Small intestine (tissue), 7 donors: Measurements from ENCODE around the gene RC3H1. TPM values are rescaled to one million over a fixed set of nuclear protein-coding genes. Genes with fewer than 3 reads are reported as not detected.

ENCODE experiments used
- DNase-seq, 2 donors: peaks; one replicate each; pipeline versions ENCODE4 v3.0.0 to v3.0.0-alpha.2; 2013
- FAIRE-seq: peaks from 2 replicates; lab custom pipeline; 2012; peaks lifted over from hg19 to GRCh38; lab: Jason Lieb, UNC
- H3K27ac ChIP-seq, 3 donors: one replicate each; pipeline ENCODE4 v1.5.1; 2013; ENCODE audit warnings: low read length in 2 of 3, mild to moderate bottlenecking in 2 of 3, control low read depth in 1 of 3, inconsistent platforms in 1 of 3, low read depth in 1 of 3, moderate library complexity in 1 of 3
- H3K27me3 ChIP-seq, 3 donors: one replicate each; pipeline ENCODE4 v1.6.1; 2013; ENCODE audit warnings: low read length in 3 of 3, inconsistent platforms in 1 of 3; ENCODE audit not compliant: control insufficient read depth in 3 of 3, insufficient read depth in 3 of 3
- H3K36me3 ChIP-seq, 3 donors: one replicate each; pipeline ENCODE4 v1.6.1; 2013; ENCODE audit warnings: low read length in 3 of 3, inconsistent platforms in 1 of 3, low read depth in 1 of 3, mild to moderate bottlenecking in 1 of 3, moderate library complexity in 1 of 3; ENCODE audit not compliant: control insufficient read depth in 3 of 3, insufficient read depth in 2 of 3
- H3K4me1 ChIP-seq, 3 donors: one replicate each; pipeline ENCODE4 v1.6.1; 2013; ENCODE audit warnings: low read length in 2 of 3, inconsistent platforms in 1 of 3, low read depth in 1 of 3, mild to moderate bottlenecking in 1 of 3, moderate library complexity in 1 of 3; ENCODE audit not compliant: control insufficient read depth in 3 of 3, insufficient read depth in 2 of 3
- H3K4me3 ChIP-seq, 3 donors: one replicate each; pipeline ENCODE4 v1.5.1; 2013; ENCODE audit warnings: low read length in 3 of 3, control low read depth in 1 of 3, inconsistent platforms in 1 of 3, low read depth in 1 of 3, mild to moderate bottlenecking in 1 of 3, moderate library complexity in 1 of 3
- H3K9me3 ChIP-seq, 2 donors: one replicate each; pipeline ENCODE4 v1.6.1; 2013; ENCODE audit warnings: low read depth in 1 of 2, low read length in 1 of 2; ENCODE audit not compliant: control insufficient read depth in 2 of 2, insufficient read depth in 1 of 2
- WGBS, 3 donors: extraction: QIAGEN DNeasy Blood & Tissue Kit; methylation state at CpG; one replicate each; pipeline ENCODE4 v1.1.7; 2013; 5-methylcytosine and 5-hydroxymethylcytosine counted together
- polyA plus RNA-seq, 4 donors: library from polyadenylated mRNA; stranded (reverse) in 3 of 4; unstranded in 1 of 4; fragments of 200-250 nt in 3 of 4; fragments of 120-200 nt in 1 of 4; gene quantifications; one replicate each; pipeline versions ENCODE4 v1.2.1 to v1.2.3, GENCODE V29; 2013
- donor health status: healthy with polysubstance abuse.
- donor health status: control.
- donor health status: control.
- donor health status: Bipolar disorder and iron deficiency.
- donor health status: healthy.

Gene RC3H1
- polyA plus RNA-seq, 4 donors, result 2.4 to 12.3 (median 4.4) TPM

- no peaks in the 10 kb centered on the region for H3K27me3 ChIP-seq
- WGBS, 3 donors, result 23 to 35% (median 26%) methylated on average over 2 of the region's 2 CpGs
- FAIRE-seq (no peak), DNase-seq (no peak)
- no peak overlapping the region for H3K27ac ChIP-seq
- H3K9me3 ChIP-seq, result no peaks in the 10 kb centered on the region
- no peaks in the 10 kb centered on the region for H3K36me3 ChIP-seq
- peaks cover 1 to 9% (median 6%) of the 10 kb centered on the region in 3 donors for H3K4me1 ChIP-seq
- H3K4me3 ChIP-seq, result no peak overlapping the region
Observed at GRCh38 chr1:174017231-174017970, 4.8 kb downstream of the RC3H1 start.

GRCh38 chr1:174013864-174014418 is 8.2 kb downstream of the RC3H1 start:
- 52 to 68% (median 59%) methylated on average over 3 of the region's 3 CpGs for WGBS, 3 donors
- Histone ChIP-seq H3K27me3 (no peaks in the 10 kb centered on the region), H3K27ac (no peak overlapping the region), H3K4me3 (no peak overlapping the region), H3K4me1 (peaks cover 1 to 7% (median 6%) of the 10 kb centered on the region in 3 donors), H3K36me3 (peaks cover 0 to 4% (median 2%) of the 10 kb centered on the region in 3 donors), H3K9me3 (no peaks in the 10 kb centered on the region)
- DNase-seq (no peak), FAIRE-seq (no peak)

GRCh38 chr1:174008979-174009378 is 13.2 kb downstream of the RC3H1 start:
- FAIRE-seq (no peak), DNase-seq (peak; percentile 22 to 39)
- Histone ChIP-seq H3K27ac (no peak overlapping the region), H3K4me3 (no peak overlapping the region), H3K27me3 (no peaks in the 10 kb centered on the region), H3K9me3 (no peaks in the 10 kb centered on the region), H3K4me1 (peaks cover 0 to 5% (median under 1%) of the 10 kb centered on the region in 3 donors), H3K36me3 (peaks cover 0 to 11% (median 2%) of the 10 kb centered on the region in 3 donors)
- WGBS, 3 donors, result 33 to 48% (median 42%) methylated on average over 1 of the region's 1 CpG

- no peaks in the 10 kb centered on the region for H3K27me3 ChIP-seq
- H3K27ac ChIP-seq, result no peak overlapping the region
- FAIRE-seq (no peak), DNase-seq (no peak)
- peaks cover 0 to 11% (median 2%) of the 10 kb centered on the region in 3 donors for H3K36me3 ChIP-seq
- 86 to 88% (median 87%) methylated on average over 2 of the region's 2 CpGs for WGBS, 3 donors
- no peaks in the 10 kb centered on the region for H3K9me3 ChIP-seq
- H3K4me1 ChIP-seq, result peaks cover 0 to 5% (median 0%) of the 10 kb centered on the region in 3 donors
- no peak overlapping the region for H3K4me3 ChIP-seq
Observed at GRCh38 chr1:174008269-174008668, 13.9 kb downstream of the RC3H1 start.

- Histone ChIP-seq H3K27me3 (no peaks in the 10 kb centered on the region), H3K4me1 (peaks cover 0 to 5% (median 0%) of the 10 kb centered on the region in 3 donors), H3K4me3 (no peak overlapping the region), H3K9me3 (no peaks in the 10 kb centered on the region), H3K36me3 (peaks cover 0 to 11% (median 2%) of the 10 kb centered on the region in 3 donors), H3K27ac (no peak overlapping the region)
- DNase-seq, result no peak
- no peak for FAIRE-seq
Observed at GRCh38 chr1:174007851-174008250, 14.3 kb downstream of the RC3H1 start.

- peaks cover 0 to 5% (median 0%) of the 10 kb centered on the region in 3 donors for H3K4me1 ChIP-seq
- H3K36me3 ChIP-seq, result peaks cover 0 to 9% (median 0%) of the 10 kb centered on the region in 3 donors
- H3K27me3 ChIP-seq, result no peaks in the 10 kb centered on the region
- no peak for DNase-seq
- H3K9me3 ChIP-seq, result no peaks in the 10 kb centered on the region
- WGBS, 3 donors, result 44 to 81% (median 80%) methylated on average over 2 of the region's 2 CpGs
- no peak overlapping the region for H3K4me3 ChIP-seq
- FAIRE-seq, result no peak
- H3K27ac ChIP-seq, result no peak overlapping the region
Observed at GRCh38 chr1:174005032-174005431, 17.1 kb downstream of the RC3H1 start.

GRCh38 chr1:174003867-174004266 is 18.3 kb downstream of the RC3H1 start:
- Histone ChIP-seq H3K36me3 (peaks cover 0 to 11% (median 0%) of the 10 kb centered on the region in 3 donors), H3K9me3 (no peaks in the 10 kb centered on the region), H3K27ac (no peak overlapping the region), H3K4me1 (peaks cover 0 to 5% (median 0%) of the 10 kb centered on the region in 3 donors), H3K4me3 (no peak overlapping the region), H3K27me3 (no peaks in the 10 kb centered on the region)
- DNase-seq, result no peak
- no peak for FAIRE-seq
- WGBS, 3 donors, result 95 to 98% (median 98%) methylated on average over 4 of the region's 4 CpGs

- no peak for DNase-seq
- Histone ChIP-seq H3K36me3 (peaks cover 0 to 18% (median 1%) of the 10 kb centered on the region in 3 donors), H3K27me3 (no peaks in the 10 kb centered on the region), H3K9me3 (no peaks in the 10 kb centered on the region), H3K4me3 (no peak overlapping the region), H3K4me1 (no peaks in the 10 kb centered on the region), H3K27ac (no peak overlapping the region)
- 75 to 80% (median 77%) methylated on average over 3 of the region's 3 CpGs for WGBS, 3 donors
- no peak for FAIRE-seq
Observed at GRCh38 chr1:174001573-174001972, 20.6 kb downstream of the RC3H1 start.
